ENCODE data around the gene ZNF518B. TPM values are rescaled to one million over a fixed set of nuclear protein-coding genes. Genes with fewer than 3 reads are reported as not detected.
A peak's percentile ranks its signal among the peaks of the same experiment; 100 is the strongest.

The ZNF518B gene, protein sequence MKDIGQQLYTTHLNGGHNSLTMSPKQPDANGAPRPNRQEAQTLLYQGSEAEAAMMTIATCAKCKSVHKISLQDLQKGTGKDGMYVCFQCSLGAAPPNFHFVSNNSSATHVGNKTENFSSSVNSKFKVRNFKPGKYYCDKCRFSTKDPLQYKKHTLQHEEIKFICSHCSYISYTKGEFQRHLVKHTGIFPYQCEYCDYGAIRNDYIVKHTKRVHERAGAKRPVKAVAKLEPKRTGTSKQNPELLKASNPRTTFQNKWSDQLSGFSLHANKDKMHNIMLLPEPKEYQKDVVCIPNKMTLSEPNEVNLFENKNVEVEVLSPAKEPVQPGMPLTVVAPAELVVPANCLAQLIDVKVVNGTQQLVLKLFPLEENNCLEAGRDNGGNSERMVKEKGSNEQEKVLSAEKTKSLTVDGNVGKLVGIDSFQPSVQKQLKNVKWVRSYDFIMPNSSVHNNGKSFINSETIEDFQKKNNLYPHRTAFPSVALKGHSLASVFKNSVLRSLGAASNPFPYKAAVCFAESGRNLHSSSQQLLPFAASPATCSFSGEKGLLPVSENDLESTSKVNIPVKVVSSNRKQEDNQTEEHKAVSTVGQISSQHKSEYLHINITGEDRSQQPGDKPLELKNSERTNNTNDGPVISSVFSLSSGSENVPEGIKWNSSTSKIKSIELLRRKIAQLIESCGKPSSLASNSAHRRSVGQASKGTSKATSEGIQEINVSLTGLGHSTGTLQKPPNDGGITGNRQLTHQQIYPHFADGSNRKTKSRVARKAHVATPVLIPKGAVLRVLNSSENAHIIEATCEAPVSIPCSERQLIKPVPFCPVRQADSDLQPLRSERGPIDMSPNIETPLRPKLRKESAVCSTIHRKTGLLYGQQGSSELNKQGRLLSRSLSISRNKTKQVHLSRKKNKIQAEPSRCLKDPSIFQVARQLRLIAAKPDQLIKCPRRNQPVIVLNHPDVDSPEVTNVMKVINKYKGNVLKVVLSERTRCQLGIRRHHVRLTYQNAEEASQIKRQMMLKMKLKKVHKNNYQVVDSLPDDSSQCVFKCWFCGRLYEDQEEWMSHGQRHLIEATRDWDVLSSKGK
- total RNA-seq: 12.7 and 18.6 TPM in 2 replicates

DNA sequence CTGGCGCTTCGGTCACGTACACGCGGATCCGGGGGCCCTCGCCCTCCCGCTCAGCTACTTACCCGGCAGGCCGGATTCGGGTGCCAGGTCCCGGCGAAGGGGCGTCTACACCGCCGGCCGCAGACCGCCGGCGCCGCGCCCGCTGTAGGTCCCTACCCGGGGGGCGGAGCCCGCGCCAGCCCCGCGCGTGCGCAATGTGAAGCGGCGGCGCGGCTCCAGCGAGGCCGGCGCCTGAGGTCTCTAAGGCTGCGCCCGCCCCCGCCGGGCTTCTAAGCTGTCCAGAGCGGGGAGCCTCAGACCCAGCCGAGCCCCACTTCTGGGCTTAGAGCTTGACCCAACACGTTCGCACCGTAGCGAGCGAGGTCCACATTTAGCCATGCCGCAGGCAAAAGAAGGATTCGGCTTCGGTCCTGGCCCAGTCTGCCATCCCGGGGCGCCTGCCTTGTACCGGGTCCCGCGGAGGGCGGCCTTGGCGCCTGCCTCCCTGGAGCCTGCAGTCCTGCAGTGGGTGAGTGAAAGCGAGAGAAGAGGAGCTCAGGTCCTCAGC, at the start of gene ZNF518B:
Gene ZNF518B (minus strand): TSS at position 172 of the 547 bp plus-strand sequence. CDS start 11,098 bp downstream, outside the sequence.
- DNase-seq (ENCODE audit: low read depth): no peak
- TF ChIP-seq, protein P1, sequence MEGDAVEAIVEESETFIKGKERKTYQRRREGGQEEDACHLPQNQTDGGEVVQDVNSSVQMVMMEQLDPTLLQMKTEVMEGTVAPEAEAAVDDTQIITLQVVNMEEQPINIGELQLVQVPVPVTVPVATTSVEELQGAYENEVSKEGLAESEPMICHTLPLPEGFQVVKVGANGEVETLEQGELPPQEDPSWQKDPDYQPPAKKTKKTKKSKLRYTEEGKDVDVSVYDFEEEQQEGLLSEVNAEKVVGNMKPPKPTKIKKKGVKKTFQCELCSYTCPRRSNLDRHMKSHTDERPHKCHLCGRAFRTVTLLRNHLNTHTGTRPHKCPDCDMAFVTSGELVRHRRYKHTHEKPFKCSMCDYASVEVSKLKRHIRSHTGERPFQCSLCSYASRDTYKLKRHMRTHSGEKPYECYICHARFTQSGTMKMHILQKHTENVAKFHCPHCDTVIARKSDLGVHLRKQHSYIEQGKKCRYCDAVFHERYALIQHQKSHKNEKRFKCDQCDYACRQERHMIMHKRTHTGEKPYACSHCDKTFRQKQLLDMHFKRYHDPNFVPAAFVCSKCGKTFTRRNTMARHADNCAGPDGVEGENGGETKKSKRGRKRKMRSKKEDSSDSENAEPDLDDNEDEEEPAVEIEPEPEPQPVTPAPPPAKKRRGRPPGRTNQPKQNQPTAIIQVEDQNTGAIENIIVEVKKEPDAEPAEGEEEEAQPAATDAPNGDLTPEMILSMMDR (conservative IDR thresholded peaks at IDR 0.05; ENCODE audit: low read depth, low read length): no peak
- peak within 1 kb of the TSS; percentile 57 for H3K4me3 ChIP-seq (ENCODE audit: low read depth, low read length)

DNA sequence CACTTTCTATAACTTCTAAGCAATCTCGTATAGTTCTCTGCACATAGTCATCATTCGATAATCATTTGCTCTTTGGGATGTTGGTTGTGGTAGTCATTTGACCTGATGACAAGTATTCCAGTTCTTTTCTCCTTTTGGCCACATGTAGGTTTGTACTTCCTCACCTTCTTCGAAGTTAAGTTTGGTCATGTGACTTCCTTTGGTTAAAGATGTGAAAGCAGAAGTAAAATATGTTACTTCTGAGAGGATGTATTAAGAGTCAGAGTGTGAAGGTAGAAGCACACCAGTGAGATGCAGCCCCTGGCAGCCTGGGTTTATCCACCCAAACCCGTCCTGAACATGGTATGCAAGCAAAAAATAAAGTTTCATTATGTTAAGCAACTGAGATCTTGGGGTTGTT, 48.9 kb upstream of the ZNF518B start:
- H3K4me3 ChIP-seq (ENCODE audit: low read depth, low read length): no peak overlapping the region
- no peak for DNase-seq (ENCODE audit: low read depth)
- TF ChIP-seq, protein P1 (conservative IDR thresholded peaks at IDR 0.05; ENCODE audit: low read depth, low read length): no peak

DNA sequence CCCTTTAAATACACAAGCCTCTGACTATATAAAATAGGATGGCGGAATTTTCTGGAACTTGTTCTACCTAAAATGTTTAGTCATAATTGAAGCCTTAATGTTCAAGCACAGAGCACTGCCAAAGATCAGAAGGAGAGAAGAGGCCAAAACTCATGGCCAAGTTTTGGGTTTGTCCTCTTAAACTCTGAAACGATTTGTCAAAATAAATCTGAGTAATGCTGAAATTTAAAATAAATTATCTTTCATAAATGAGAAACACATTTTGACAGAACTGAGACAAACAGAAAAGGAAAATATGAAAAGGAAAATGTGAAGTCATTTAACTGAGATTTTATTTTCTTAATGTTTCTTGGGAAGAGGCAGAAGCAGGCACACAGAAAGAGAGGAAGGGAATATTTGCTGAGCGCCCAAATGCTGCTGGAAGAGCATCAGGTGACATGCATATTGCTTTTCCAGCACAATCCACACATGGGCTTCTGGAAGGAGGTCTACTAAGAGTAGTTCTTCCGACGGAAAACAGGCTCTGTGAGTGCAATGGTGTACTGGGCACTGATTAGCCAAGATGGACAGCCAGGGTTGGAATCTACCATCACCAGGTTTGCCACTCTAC, 47.4 kb upstream of the ZNF518B start:
- no peak overlapping the region for H3K4me3 ChIP-seq (ENCODE audit: low read depth, low read length)

DNA sequence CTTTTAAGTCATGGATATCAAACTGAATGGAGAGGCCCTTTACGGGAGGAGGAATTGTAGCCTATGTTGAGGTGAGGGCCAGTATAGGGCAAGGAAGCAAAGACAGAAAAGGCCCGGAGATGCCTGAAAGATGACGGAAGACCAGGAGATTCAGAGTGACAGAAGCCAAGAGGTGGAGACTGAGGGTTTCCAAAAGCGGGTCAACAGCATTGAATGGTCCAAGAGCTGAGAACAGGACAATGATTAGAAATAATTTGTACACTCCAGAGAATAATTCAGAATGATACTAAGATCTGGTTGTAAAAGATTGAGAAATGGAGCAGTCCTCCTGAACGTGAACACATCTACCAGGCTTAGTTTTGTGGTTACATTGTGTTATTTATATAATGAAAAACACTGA, 45.5 kb upstream of the ZNF518B start:
- no peak overlapping the region for H3K4me3 ChIP-seq (ENCODE audit: low read depth, low read length)
- DNase-seq (ENCODE audit: low read depth): no peak
- TF ChIP-seq, protein P1 (conservative IDR thresholded peaks at IDR 0.05; ENCODE audit: low read depth, low read length): no peak

More for the DNA sequence above, 47.4 kb upstream of the ZNF518B start:
- DNase-seq (ENCODE audit: low read depth): no peak
- TF ChIP-seq, protein P1 (conservative IDR thresholded peaks at IDR 0.05; ENCODE audit: low read depth, low read length): no peak

DNA sequence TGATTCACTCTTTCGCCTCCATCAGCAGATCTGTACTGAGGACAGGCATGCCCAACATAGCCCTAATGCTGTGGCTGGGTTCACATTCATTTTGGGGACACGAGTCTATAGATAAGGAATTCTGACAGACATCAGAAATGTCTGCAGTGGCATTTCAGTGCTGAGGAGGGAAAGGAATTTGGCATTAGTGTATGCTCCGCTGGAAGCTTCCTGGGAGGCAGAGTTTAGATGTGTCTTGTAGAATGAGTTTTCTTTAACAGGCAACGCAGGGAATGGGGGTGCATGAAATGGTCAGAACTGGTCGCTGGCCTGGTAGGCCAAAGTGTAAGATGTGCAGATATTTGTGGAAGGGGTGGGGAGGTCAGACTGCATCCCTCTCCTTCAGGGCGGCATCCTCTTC, 43.5 kb upstream of the ZNF518B start:
- no peak overlapping the region for H3K4me3 ChIP-seq (ENCODE audit: low read depth, low read length)
- no peak for DNase-seq (ENCODE audit: low read depth)
- TF ChIP-seq, protein P1 (conservative IDR thresholded peaks at IDR 0.05; ENCODE audit: low read depth, low read length): no peak

DNA sequence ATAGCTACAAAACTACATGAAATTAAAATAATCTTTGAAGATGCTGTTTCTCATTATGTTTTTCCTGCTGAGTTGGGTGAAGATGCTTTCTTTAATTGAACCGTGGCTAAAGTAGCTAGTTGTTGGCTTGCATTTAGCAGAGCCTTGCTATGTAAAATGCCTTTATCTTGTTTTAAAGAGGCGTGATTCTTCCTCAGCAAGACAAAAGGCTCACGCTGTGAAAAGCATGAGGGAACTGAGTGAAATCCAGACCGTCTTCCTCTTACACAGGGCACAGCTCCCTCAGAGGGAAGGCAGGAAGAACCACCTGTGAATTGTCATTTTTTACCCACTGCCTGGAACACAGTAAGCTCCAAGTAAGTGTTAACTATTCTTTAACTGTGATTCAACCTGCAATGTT, 39.0 kb upstream of the ZNF518B start:
- no peak for DNase-seq (ENCODE audit: low read depth)
- TF ChIP-seq, protein P1 (conservative IDR thresholded peaks at IDR 0.05; ENCODE audit: low read depth, low read length): no peak
- no peak overlapping the region for H3K4me3 ChIP-seq (ENCODE audit: low read depth, low read length)
